GM12874 (cell line): ENCODE measurements around the gene SORBS1.

ENCODE experiments used
- TF ChIP-seq, protein P1 (sequence below): IDR thresholded peaks from 2 replicates; pipeline ENCODE4 v1.5.1; 2011; ENCODE audit warnings: low read depth, mild to moderate bottlenecking, control low read depth, low read length, moderate library complexity; ENCODE audit not compliant: insufficient read depth

The SORBS1 gene

DNA sequence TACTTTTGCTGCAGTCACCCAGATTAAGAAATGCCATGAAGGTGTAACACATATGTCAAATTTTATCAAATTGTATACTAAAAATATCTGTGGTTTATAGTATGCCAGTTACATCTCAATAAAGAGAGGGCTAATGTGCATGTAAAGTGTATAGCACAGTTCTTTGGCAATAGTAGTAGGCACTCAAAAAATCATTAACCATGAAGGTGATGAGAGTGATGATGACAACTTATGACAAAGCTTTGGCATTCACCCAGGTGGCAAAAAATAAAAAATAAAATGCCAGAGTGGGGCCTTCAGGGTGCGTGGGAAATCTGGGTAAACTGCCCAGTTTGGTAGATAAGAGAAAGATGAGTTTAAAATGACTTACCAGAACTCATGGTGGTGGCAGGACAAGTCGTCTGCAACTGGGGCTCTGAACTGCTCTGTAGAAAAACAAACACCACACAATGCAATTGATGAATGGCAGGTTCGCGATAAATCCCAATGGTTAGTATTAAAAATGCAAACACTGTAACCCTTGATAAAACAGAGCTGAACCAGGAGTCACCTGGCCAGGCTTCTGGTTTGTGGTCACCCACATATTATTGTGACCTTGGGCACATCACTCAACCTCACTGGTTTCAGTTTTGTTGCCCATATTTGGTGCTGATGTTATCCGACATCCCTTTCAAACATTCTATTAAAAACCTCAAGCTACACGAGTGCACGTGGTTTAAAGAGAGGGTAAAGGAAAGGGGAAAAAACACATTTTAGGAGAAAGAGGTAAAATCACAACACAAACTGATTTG is 120.2 kb downstream of the SORBS1 start:
- TF ChIP-seq, protein P1, sequence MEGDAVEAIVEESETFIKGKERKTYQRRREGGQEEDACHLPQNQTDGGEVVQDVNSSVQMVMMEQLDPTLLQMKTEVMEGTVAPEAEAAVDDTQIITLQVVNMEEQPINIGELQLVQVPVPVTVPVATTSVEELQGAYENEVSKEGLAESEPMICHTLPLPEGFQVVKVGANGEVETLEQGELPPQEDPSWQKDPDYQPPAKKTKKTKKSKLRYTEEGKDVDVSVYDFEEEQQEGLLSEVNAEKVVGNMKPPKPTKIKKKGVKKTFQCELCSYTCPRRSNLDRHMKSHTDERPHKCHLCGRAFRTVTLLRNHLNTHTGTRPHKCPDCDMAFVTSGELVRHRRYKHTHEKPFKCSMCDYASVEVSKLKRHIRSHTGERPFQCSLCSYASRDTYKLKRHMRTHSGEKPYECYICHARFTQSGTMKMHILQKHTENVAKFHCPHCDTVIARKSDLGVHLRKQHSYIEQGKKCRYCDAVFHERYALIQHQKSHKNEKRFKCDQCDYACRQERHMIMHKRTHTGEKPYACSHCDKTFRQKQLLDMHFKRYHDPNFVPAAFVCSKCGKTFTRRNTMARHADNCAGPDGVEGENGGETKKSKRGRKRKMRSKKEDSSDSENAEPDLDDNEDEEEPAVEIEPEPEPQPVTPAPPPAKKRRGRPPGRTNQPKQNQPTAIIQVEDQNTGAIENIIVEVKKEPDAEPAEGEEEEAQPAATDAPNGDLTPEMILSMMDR: no peak

DNA sequence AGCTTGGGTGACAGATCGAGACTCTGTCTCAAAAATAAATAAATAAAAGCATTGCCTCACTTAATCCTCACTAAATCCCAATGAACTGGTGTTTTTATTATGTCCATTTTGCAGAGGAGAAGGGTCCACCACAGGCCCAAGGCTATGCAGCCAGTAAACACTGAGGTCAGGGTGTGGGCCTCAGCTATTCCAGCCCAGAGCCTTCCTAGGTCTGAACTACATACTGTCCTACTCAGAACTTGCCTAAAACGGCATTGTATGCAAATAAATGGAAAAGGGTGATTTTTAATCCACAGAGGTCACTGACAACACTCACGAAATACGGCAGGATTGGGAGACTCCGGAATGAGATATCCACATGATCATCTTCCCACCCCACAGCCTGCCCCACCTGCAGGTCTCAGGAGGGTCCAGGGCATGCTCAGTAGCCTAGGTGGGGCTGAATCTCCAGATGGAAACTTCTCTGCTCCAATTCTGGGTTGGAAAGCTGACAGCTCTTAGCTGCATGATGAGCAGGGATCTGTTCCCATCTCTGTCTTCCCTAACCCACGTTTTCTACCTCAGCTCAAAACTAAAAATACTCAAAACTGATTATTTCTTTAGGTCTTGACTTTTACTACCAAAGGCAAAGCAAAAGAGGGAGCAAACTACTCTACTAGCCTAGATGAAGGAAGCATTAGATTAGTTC is 121.0 kb downstream of the SORBS1 start:
- TF ChIP-seq, protein P1: no peak

DNA sequence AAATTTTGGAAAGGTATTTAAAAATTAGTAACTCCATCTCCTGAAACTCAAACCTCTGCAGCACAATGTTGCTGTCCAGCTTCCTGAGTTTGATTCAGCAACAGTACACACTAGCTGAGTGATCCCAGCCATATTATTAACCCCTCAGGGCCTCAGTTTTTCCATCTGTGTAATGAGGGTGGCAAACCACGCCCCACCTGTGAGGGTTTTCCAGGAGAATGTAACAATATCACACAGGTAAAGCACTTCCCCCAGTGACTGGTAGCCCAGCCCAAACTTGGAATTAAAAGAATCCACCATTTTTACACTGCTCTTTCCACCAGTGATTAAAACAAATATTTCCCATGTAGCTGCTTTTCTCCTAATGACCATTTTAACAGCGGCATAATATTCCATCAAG is 122.4 kb downstream of the SORBS1 start:
- TF ChIP-seq, protein P1: no peak

DNA sequence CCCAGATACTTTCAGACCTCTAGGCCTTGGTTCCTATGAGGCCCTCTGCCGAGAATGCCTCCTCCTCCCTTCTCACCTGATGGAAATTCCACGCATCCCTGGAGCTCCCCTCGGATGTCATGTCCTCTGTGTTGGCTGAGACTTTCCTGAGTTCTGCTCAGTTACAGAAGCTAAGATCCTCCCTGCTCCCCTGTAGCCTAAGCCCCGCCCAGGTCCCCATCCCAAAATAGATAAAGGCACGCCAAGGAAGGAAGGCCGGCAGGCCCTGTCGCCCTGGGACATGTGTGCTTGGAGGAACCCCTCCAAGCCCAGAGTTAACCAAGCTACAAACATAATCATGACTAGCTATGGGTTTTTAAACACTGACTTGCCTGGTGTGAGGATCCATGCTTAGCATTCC is 123.5 kb downstream of the SORBS1 start:
- TF ChIP-seq, protein P1: no peak

DNA sequence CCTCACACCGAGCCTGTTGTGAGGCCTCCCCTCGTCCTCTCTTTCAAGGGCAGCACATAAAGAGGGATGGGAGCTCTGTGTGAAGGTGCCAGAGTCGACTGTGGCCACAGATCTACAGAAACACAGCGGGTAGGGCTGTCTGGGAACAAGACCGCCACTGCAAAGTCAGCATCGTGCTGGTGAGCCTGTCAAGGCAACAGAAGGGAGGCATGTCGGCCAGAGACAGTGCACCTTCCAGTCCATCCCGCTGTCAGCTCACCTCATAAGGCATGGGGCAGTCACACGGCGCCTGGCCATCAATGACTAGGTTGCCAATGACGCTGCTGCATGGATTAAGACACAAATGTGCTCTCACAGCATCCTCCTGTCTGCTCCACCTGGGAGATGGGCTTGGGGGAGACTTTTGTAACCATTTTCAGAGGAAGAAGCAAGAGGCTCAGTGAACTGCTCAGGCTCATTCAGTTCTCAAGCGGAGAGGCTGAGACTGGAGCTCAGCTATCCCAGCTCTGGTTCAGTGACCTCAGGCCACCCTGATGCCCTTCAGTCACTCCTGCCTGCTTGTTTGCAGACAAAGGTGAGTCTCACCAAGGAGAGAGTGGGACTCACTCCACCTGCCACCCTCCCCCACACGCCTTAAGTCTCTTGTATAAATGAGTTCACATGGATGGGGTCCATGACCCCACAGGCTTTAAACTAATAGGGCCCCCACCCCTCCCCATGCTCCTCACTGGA is 125.5 kb downstream of the SORBS1 start:
- TF ChIP-seq, protein P1: no peak

DNA sequence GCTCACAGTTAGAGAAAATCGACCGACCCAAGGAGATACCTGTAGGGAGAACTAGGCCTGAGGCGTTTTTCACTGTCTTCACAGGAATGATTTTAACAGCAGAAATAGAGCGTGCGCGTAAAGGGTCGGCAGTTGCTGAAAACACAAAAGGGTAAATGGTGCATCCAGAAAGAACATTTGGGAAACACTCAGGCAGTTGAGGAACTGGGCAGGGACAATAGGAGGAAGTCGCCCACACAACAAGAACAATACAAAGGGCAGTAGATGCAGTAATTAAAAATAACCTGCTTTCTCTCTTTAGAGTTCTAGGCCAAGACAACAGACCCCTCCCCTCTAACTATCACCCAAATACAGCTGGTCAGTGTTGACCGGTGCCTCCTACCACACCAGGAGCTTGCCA is 126.6 kb downstream of the SORBS1 start:
- TF ChIP-seq, protein P1: no peak

DNA sequence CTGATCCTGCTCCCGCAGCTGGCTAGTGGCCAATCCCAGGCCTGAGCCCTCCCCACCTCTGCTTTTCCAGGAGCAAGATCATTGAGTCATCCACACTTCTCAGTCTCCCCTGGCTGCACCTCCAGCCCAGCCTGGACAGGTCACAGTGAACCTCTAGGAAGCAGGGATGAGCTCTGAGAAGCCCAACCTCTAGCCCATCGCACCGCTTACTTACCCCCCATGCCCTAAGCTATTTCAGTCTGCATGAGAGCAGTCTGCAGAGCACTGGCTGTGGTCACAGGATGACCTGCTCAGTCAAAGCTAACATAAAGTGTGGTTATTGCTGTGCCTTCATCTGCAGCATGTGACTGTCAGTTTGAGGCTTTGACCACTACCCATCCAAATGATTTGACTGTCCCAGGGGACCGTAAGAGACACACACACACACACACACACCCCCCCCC is 129.2 kb downstream of the SORBS1 start:
- TF ChIP-seq, protein P1: no peak
